ENCODE results near the gene CES1.
"Not testable (repeated sequence)": the region's sequence is repeated elsewhere in the genome, so short reads cannot be mapped to it uniquely, and the experiment has no call there.

CES1 gene

GRCh38 chr16:55782793-55783091 lies 50.2 kb downstream of the CES1 start:
- not testable (repeated sequence) for DNase-seq

DNA sequence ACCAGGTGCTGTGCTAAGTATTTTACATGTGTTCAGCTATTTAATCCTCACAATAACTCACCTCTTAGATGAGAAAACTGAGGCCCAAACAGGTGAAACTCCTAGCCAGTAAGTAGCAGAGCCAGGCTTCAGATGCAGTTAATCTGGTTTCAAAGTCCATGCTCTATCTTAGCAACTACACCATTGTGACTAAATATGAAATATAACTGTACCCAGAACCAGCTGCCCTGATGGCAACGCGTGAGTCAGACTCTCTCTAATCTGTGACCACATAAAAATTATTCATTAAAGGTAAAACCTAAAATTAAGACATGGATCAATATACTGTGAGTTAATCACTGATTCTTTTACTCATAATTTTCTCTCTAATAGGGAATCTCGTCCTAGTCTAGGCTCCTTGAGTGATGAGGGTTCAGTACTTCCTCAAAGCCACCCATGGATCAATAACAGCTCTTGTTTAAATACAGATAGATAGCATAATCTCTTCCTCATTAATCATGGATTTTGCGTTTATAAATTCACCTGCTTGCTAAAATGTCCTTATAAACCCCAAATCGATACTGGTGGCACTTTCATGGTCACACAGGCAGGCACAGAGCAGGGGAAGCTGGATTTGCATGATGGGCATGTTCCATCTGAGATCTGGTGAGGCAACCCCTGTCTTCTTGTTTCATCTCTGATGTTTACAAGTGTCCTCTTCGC lies 50.7 kb downstream of the CES1 start:
- not testable (repeated sequence) for DNase-seq

DNA sequence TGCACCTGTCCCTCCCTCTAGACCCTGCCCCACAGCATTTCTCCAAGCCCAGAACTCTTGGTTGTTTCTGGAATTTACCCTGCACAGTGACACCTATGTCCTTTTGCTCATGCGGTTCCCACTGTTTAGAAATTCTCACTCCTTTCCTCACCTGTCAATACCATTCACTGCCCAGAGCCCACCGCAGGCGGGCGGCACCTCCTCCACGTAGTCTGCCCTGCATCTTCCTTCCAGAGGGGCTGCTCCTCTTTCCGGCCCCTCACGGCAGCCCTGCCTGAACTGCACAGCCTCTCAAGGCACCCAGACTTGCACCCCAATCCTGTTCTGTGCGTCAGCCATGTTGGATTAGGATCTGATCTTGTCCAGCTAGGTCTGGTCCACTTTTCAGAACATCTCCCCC lies 51.4 kb downstream of the CES1 start:
- DNase-seq: not testable (repeated sequence)

- DNase-seq: not testable (repeated sequence)
These were observed 52.8 kb downstream of the CES1 start for GRCh38 chr16:55780095-55780407.

DNA sequence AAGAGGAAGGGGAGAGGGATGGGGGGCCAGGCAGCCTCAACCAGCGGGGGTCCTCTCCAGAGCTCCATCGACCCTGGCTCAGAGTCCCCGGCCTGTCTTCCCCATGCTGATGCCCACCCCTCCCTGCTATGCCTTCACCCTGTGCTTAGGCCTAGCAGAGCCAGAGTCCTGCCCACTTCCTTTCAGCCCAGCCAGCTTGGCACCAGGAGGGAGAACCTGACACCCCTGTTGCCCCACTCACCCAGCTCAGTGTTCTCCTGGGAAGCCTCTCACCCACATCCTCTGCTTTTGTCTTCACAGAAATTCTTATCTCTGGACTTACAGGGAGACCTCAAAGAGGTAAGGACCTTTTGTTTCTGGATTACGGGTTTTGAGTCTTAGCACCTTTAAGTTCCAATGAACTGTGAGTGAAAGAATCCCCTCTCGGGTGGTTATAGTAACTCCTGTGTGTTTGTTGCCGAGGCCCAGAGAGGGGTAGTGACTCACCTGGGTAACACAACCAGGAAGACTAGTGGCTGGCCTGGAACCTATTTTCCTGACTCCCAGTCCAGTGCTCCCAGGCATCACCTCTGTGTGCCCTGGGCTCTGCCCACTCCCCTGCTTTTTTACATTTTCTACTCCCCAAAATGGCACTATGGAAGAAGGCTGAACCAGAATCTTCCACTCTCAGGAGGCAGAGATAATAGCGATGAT lies 53.3 kb downstream of the CES1 start:
- DNase-seq: no peak

GRCh38 chr16:55778757-55779156 lies 54.1 kb downstream of the CES1 start:
- no peak for DNase-seq

DNA sequence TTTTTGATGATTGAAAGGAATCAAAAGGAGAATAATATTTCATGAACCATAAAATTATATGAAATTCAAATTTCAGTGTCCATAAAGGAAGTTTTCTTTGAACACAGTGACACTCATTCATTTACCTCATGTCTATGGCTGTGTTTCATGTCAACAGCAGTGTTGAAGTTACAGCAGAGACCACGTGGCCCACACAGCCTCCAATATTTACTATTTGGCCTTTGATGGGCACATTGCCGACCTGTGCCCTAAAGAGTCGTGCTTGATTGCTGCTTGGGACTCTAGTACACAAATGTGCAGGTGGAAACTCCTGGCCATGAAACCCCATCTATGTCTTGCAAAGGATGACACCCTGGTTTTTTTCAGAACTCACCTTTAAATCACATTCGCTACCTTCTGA lies 57.0 kb downstream of the CES1 start:
- no peak for DNase-seq

DNA sequence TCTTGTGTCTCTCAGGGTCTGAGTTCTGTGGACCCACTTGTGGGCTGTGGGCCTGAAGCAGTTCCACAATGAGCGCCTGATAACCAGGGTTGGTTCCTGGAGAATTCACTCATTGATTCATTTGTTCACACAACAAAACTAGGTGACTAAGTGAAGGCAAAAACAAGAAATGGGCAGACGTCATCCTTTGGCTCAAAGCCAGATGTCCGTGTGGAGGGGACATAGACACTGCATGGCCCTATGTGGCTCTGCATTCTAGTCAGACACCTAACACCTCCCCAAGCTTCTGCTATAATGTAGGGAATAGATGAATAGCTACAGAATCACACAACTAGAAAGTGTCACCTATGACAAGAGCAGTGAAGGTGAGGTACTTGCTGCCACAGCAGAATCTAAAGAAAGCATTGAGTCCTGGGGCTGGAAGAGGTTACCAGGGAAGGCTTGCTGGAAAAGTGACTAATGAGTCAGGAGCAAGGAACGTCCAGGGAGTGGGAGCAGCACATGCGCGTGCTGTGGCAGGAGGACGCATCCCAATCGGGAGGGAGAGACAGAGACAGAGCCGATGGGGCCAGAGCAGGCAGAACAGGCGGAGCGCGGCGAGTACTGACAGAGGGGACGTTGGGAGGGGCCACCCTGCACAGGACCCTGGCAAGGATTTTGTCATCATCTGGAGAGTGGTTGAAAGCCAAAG lies 58.9 kb downstream of the CES1 start:
- DNase-seq: no peak

DNA sequence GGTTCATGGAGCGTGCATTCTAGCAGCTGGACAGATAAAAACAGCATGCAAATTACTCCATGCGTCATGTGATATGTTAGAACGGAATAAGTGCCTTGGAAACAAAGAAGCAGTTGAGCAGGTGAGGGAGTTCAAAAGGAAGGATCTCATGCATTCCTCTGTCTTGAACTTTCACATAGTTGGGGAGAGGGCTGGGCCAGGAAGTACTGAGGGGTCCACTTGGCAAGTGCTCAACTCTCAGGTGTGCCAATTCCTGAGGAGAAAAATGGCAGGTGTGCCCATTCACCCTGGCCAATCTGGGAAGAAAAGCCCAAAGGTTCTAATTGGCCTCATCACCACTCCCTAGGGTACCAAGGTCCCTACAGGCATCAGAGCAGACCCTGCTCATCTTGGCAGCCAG lies 67.7 kb downstream of the CES1 start:
- DNase-seq: no peak

DNA sequence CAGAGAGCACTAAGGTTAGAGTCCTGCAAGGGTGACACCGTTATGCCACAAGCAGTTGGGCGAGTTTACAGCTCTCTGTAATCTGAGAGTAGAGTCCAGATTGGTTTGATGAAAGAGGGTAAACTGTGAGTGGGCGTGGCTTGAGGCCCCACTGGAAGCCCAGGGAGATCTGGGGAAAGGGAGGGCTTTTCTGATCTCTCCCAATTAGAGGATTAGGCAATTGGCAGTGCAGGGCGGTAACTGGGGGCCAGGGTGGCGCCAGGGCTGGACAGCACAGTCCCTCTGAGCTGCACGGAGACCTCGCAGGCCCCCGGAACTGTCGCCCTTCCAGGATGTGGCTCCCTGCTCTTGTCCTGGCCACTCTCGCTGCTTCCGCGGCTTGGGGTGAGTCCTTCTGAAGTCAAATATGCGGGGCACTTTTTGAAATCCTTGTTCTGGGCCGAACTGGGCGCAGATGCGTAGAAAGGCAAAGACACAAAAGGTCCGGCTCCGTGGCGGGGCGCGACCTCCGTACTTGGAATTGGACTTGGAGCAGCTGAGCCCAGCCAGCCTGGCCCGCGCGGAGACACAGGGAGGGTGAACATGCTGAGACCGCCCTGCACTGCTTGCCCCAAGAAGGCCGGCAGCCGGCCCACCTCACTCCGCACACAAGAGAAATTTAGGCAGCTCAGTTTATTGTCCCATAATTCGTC lies 72.4 kb downstream of the CES1 start:
- DNase-seq: no peak

DNA sequence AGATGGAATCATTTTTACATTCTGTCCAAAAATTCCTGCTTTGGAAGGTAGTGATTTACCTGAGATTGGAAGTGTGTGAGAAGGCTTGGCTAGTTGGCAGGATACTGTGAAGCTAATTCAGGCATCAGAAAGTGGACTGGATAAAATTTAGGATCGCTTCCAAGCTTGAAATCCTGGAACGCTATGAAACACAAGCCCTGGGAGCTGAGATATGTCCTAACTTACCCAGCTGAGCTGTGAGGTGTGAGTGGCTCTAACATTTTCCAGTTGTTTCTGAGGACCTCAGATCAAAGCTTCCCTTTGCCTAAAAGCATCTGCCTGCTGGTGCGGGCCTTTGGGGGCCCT lies 73.0 kb downstream of the CES1 start:
- DNase-seq: not testable (repeated sequence)

GRCh38 chr16:55757595-55758527 lies 75.0 kb downstream of the CES1 start:
- DNase-seq: not testable (repeated sequence)

DNA sequence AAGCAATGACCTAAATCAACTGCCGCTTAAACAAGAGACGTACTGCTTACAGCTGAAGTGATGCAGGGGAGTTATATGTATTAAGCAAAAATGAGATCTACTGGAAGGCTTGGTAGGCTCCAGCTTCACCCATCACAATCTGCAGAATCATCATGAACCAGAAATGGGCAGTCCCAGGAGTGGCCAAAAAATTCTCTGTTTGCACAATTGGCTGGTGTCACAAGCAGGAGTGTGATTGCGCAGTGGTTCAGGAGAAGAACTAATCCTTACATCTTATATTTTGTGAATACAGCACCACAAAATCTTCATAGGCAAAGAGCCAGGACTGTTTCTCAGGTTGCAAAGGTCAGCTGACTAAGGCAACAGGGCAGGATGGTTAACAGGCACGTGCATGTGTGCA lies 75.9 kb downstream of the CES1 start:
- DNase-seq: no peak

DNA sequence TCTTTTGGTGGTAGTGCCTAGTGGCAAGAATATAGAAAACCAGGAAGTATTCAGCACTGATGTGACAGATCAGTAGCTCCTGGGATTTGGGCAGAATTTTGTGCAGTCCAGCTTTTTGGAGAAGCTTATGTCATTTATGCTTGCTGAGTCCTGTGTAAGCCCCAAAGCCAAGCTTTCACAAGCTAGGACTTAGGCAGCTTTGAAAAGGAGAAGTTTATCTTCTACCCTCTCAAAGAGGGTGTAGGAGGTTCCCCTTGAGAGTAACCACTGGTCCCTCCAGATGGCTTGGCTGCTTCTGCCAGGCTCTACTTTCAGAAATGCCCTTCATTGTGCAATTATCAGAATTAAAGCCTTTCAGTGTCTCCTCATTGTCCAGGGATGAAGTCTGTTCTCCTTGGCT lies 78.8 kb downstream of the CES1 start:
- no peak for DNase-seq

DNA sequence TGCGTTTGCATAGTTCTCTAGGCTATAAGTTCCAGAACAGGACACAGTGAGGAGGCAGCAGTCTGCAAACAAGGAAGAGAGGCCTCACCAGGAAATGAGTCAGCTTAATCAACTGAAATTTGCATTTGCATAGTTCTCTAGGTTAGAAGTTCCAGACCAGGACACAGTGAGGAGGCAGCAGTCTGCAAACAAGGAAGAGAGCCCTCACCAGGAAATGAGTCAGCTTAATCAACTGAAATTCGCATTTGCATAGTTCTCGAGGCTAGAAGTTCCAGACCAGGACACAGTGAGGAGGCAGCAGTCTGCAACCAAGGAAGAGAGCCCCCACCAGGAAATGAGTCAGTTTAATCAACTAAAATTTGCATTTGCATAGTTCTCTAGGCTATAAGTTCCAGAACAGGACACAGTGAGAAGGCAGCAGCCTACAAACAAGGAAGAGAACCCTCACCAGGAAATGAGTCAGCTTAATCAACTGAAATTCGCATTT lies 79.7 kb downstream of the CES1 start:
- not testable (repeated sequence) for DNase-seq
